Measurements from ENCODE around the gene MED17. TPM values are rescaled to one million over a fixed set of nuclear protein-coding genes. Genes with fewer than 3 reads are reported as not detected.

The MED17 gene
- total and polyA plus RNA-seq, 9 donors, result 24.9 to 38.3 (median 32.0) TPM

- H3K36me3 ChIP-seq, result no peaks in the 10 kb centered on the region
- H3K27me3 ChIP-seq, result no peaks in the 10 kb centered on the region
- no peak overlapping the region for H3K4me3 ChIP-seq
- H3K9me3 ChIP-seq, result no peaks in the 10 kb centered on the region
- H3K27ac ChIP-seq, result no peak overlapping the region
- intact Hi-C loops (cut with DNase I), result no loop called here
- 69 to 83% (median 79%) methylated on average over 3 of the region's 3 CpGs for WGBS, 3 donors
- DNase-seq, result no peak
- no peaks in the 10 kb centered on the region for H3K4me1 ChIP-seq (ENCODE audit: insufficient read depth)
- TF ChIP-seq POLR2A (IDR thresholded peaks at IDR 0.05) (no peak), EP300 (IDR thresholded peaks at IDR 0.05) (no peak), CTCF (IDR thresholded peaks at IDR 0.05) (no peak)
These were observed 45.5 kb downstream of the MED17 start for GRCh38 chr11:93829598-93829997.

GRCh38 chr11:93831343-93832127 is 47.5 kb downstream of the MED17 start:
- no peak overlapping the region for H3K27ac ChIP-seq
- intact Hi-C loops (cut with DNase I), result no loop called here

GRCh38 chr11:93832780-93833179 is 48.7 kb downstream of the MED17 start:
- WGBS, 3 donors, result 87 to 100% (median 94%) methylated on average over 1 of the region's 1 CpG
- Histone ChIP-seq H3K27ac (no peak overlapping the region), H3K36me3 (no peaks in the 10 kb centered on the region), H3K9me3 (no peaks in the 10 kb centered on the region), H3K4me1 (ENCODE audit: insufficient read depth) (no peaks in the 10 kb centered on the region), H3K4me3 (no peak overlapping the region), H3K27me3 (no peaks in the 10 kb centered on the region)
- intact Hi-C loops (cut with DNase I), result no loop called here
- no peak for DNase-seq
- TF ChIP-seq EP300 (IDR thresholded peaks at IDR 0.05) (no peak), CTCF (IDR thresholded peaks at IDR 0.05) (no peak), POLR2A (IDR thresholded peaks at IDR 0.05) (no peak)

More at GRCh38 chr11:93831343-93832127, 47.5 kb downstream of the MED17 start:
- Histone ChIP-seq H3K4me3 (no peak overlapping the region), H3K27me3 (no peaks in the 10 kb centered on the region), H3K4me1 (ENCODE audit: insufficient read depth) (no peaks in the 10 kb centered on the region), H3K36me3 (no peaks in the 10 kb centered on the region), H3K9me3 (no peaks in the 10 kb centered on the region)
- TF ChIP-seq POLR2A (IDR thresholded peaks at IDR 0.05), result no peak
- TF ChIP-seq EP300 (IDR thresholded peaks at IDR 0.05), result no peak
- no peak for TF ChIP-seq CTCF (IDR thresholded peaks at IDR 0.05)
- DNase-seq, result no peak
- 68 to 84% (median 78%) methylated on average over 3 of the region's 3 CpGs for WGBS, 3 donors

- 85 to 91% (median 90%) methylated on average over 8 of the region's 8 CpGs for WGBS, 3 donors
- Histone ChIP-seq H3K27ac (no peak overlapping the region), H3K4me1 (ENCODE audit: insufficient read depth) (no peaks in the 10 kb centered on the region), H3K27me3 (no peaks in the 10 kb centered on the region), H3K4me3 (no peak overlapping the region), H3K9me3 (no peaks in the 10 kb centered on the region), H3K36me3 (no peaks in the 10 kb centered on the region)
- DNase-seq, result no peak
- TF ChIP-seq EP300 (IDR thresholded peaks at IDR 0.05), result no peak
- no peak for TF ChIP-seq CTCF (IDR thresholded peaks at IDR 0.05)
- TF ChIP-seq POLR2A (IDR thresholded peaks at IDR 0.05), result no peak
- intact Hi-C loops (cut with DNase I), result no loop called here
These were observed 54.9 kb downstream of the MED17 start for GRCh38 chr11:93838967-93839366.
